ENCODE results near the gene EPC2. TPM values are rescaled to one million over a fixed set of nuclear protein-coding genes. Genes with fewer than 3 reads are reported as not detected.

Gene EPC2
- total RNA-seq, 4 donors from 2014 or later: 37.9 to 55.3 (median 44.1) TPM

DNA sequence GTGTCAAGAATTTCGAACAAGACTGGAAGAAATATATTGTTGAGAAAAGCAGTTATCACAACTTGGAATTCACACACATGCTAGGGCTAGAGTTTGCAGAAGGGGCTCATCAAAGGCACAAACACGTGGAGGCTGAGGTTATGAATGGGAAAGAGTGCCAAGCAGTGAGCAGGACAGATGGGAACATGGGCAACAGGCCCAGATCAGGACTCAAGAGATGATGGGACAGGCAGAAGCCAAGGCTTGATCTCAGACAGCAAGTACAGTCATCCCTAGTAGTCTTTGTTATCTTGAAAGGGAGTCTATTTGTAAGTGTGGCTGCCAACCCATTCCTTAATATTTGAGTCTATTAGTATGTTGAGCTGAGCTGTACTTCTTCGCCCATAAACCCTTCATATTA lies 22.2 kb upstream of the EPC2 start:
- Histone ChIP-seq H3K36me3 (no peaks in the 10 kb centered on the region), H3K27me3 (no peaks in the 10 kb centered on the region), H3K4me3 (replicated peaks in 1 of 3) (no peak overlapping the region), H3K27ac (no peak overlapping the region), H3K9me3 (no peaks in the 10 kb centered on the region), H3K4me1 (no peaks in the 10 kb centered on the region)
- 75 to 89% methylated on average over 3 of the region's 3 CpGs for WGBS, 2 donors
- intact Hi-C loops (cut with DNase I): no loop called here
- TF ChIP-seq, protein P1, sequence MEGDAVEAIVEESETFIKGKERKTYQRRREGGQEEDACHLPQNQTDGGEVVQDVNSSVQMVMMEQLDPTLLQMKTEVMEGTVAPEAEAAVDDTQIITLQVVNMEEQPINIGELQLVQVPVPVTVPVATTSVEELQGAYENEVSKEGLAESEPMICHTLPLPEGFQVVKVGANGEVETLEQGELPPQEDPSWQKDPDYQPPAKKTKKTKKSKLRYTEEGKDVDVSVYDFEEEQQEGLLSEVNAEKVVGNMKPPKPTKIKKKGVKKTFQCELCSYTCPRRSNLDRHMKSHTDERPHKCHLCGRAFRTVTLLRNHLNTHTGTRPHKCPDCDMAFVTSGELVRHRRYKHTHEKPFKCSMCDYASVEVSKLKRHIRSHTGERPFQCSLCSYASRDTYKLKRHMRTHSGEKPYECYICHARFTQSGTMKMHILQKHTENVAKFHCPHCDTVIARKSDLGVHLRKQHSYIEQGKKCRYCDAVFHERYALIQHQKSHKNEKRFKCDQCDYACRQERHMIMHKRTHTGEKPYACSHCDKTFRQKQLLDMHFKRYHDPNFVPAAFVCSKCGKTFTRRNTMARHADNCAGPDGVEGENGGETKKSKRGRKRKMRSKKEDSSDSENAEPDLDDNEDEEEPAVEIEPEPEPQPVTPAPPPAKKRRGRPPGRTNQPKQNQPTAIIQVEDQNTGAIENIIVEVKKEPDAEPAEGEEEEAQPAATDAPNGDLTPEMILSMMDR (IDR thresholded peaks at IDR 0.05): no peak
- no peak for TF ChIP-seq POLR2A (IDR thresholded peaks at IDR 0.05)
- DNase-seq: no peak

- no peaks in the 10 kb centered on the region for H3K27me3 ChIP-seq
- H3K4me3 ChIP-seq (replicated peaks in 1 of 3): no peak overlapping the region
- TF ChIP-seq, protein P1 (IDR thresholded peaks at IDR 0.05): no peak
- no peak for TF ChIP-seq POLR2A (IDR thresholded peaks at IDR 0.05)
- intact Hi-C loops (cut with DNase I): no loop called here
- H3K4me1 ChIP-seq: no peaks in the 10 kb centered on the region
- no peaks in the 10 kb centered on the region for H3K36me3 ChIP-seq
- H3K9me3 ChIP-seq: no peaks in the 10 kb centered on the region
- H3K27ac ChIP-seq: no peak overlapping the region
- DNase-seq: no peak
Measured at GRCh38 chr2:148623086-148623485, 21.5 kb upstream of the EPC2 start.

- no peaks in the 10 kb centered on the region for H3K4me1 ChIP-seq
- no peak for TF ChIP-seq POLR2A (IDR thresholded peaks at IDR 0.05)
- TF ChIP-seq, protein P1 (IDR thresholded peaks at IDR 0.05): no peak
Measured at GRCh38 chr2:148627224-148627623, 17.3 kb upstream of the EPC2 start.

DNA sequence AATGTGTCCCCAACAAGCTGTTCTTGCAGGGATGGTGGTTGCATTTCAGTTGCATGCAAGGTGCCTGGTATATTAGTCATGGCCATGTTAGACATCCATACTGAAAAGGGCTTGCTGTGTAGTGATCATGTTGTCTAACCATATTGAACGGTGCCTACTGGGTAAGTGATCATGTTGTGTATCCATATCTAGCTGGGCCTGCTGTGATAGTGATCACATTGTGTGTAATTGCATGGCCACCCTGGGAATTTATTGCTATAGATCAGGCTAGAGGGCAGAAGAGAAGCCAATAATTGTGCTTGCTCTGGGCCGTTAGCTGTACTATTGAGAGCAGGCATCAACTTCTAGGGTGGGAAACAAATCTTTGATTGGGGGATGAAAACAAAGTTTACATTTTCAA lies 9.8 kb upstream of the EPC2 start:
- Histone ChIP-seq H3K27me3 (no peaks in the 10 kb centered on the region), H3K4me1 (no peaks in the 10 kb centered on the region), H3K9me3 (no peaks in the 10 kb centered on the region), H3K27ac (no peak overlapping the region), H3K36me3 (no peaks in the 10 kb centered on the region), H3K4me3 (replicated peaks in 1 of 3) (no peak overlapping the region)
- 64 to 89% methylated on average over 2 of the region's 2 CpGs for WGBS, 2 donors
- intact Hi-C loops (cut with DNase I): no loop called here
- no peak for DNase-seq
- no peak for TF ChIP-seq POLR2A (IDR thresholded peaks at IDR 0.05)
- TF ChIP-seq, protein P1 (IDR thresholded peaks at IDR 0.05): no peak

More at GRCh38 chr2:148627224-148627623, 17.3 kb upstream of the EPC2 start:
- H3K27ac ChIP-seq: no peak overlapping the region
- H3K27me3 ChIP-seq: no peaks in the 10 kb centered on the region
- H3K36me3 ChIP-seq: no peaks in the 10 kb centered on the region
- H3K9me3 ChIP-seq: no peaks in the 10 kb centered on the region
- no peak for DNase-seq
- no peak overlapping the region for H3K4me3 ChIP-seq (replicated peaks in 1 of 3)
- intact Hi-C loops (cut with DNase I): no loop called here

- DNase-seq: no peak
- H3K9me3 ChIP-seq: no peaks in the 10 kb centered on the region
- intact Hi-C loops (cut with DNase I): no loop called here
- H3K36me3 ChIP-seq: no peaks in the 10 kb centered on the region
- no peak for TF ChIP-seq POLR2A (IDR thresholded peaks at IDR 0.05)
- TF ChIP-seq, protein P1 (IDR thresholded peaks at IDR 0.05): no peak
- WGBS, 2 donors: 93 to 97% methylated on average over 5 of the region's 5 CpGs
- H3K27ac ChIP-seq: no peak overlapping the region
- peaks cover 3 to 16% of the 10 kb centered on the region in 2 donors for H3K4me1 ChIP-seq
- no peaks in the 10 kb centered on the region for H3K27me3 ChIP-seq
- no peak overlapping the region for H3K4me3 ChIP-seq (replicated peaks in 1 of 3)
Measured at GRCh38 chr2:148638543-148638942, 6.0 kb upstream of the EPC2 start.
